ENCODE measurements around the gene GPR157.

- TF ChIP-seq POLR2A (IDR thresholded peaks at IDR 0.05; ENCODE audit: low read depth, low read length) (no peak), POLR2AphosphoS5 (IDR thresholded peaks at IDR 0.05; ENCODE audit: low read depth, low read length) (no peak), TAF1 (IDR thresholded peaks at IDR 0.05; ENCODE audit: low read depth, low read length) (no peak), SPI1 (IDR thresholded peaks at IDR 0.05; ENCODE audit: low read depth, low read length) (no peak), PAX5 (IDR thresholded peaks at IDR 0.05; ENCODE audit: insufficient read depth, low read length, severe bottlenecking) (no peak), POU2F2 (IDR thresholded peaks at IDR 0.05; ENCODE audit: low read depth, low read length) (no peak)
These were observed 17.6 kb downstream of the GPR157 start for GRCh38 chr1:9111357-9111691.
